MM.1S (cell line): ENCODE measurements around the gene RASGEF1B.

Source experiments
- DNase-seq: peaks from one replicate; pipeline ENCODE4 v3.0.0-alpha.2; 2015
- H2AFZ ChIP-seq: fragments of 300-600 bp; sonication (generic); 2 replicates; pipeline ENCODE4 v1.6.0; 2016; ENCODE audit warnings: antibody characterized with exemption, low read length
- H3F3A ChIP-seq: fragments of 300-600 bp; sonication (generic); 2 replicates; pipeline ENCODE4 v1.6.1; 2016; ENCODE audit warnings: mild to moderate bottlenecking, antibody characterized with exemption, low read length, moderate library complexity, mixed read lengths; ENCODE audit not compliant: insufficient read depth
- H3K27ac ChIP-seq: fragments of 300-600 bp; sonication (generic); 2 replicates; pipeline ENCODE4 v1.5.1; 2016; ENCODE audit warnings: mild to moderate bottlenecking, low read length
- H3K27me3 ChIP-seq: fragments of 300-600 bp; sonication (generic); replicated peaks from 2 replicates; pipeline ENCODE4 v1.6.0; 2016; ENCODE audit warnings: low read length; ENCODE audit not compliant: insufficient read depth
- H3K36me3 ChIP-seq: fragments of 300-600 bp; sonication (generic); replicated peaks from 2 replicates; pipeline ENCODE4 v1.6.1; 2016; ENCODE audit warnings: mild to moderate bottlenecking, low read length, mixed read lengths; ENCODE audit not compliant: insufficient read depth
- H3K4me1 ChIP-seq: fragments of 300-600 bp; sonication (generic); 2 replicates; pipeline ENCODE4 v1.6.1; 2016; ENCODE audit warnings: low read length, mixed read lengths
- H3K4me2 ChIP-seq: fragments of 300-600 bp; sonication (generic); 2 replicates; pipeline ENCODE4 v1.6.0; 2016; ENCODE audit warnings: low read depth, low read length
- H3K4me3 ChIP-seq: fragments of 300-600 bp; sonication (generic); 2 replicates; pipeline ENCODE4 v1.5.1; 2016; ENCODE audit warnings: low read length, mixed read lengths
- H3K79me2 ChIP-seq: fragments of 300-600 bp; sonication (generic); 2 replicates; pipeline ENCODE4 v1.6.1; 2016; ENCODE audit warnings: mixed run types, low read length, mixed read lengths
- H3K9ac ChIP-seq: fragments of 300-600 bp; sonication (generic); 2 replicates; pipeline ENCODE4 v1.6.1; 2016; ENCODE audit warnings: low read length, mixed read lengths
- H3K9me2 ChIP-seq: fragments of 300-600 bp; sonication (generic); replicated peaks from 2 replicates; pipeline ENCODE4 v1.6.1; 2016; ENCODE audit warnings: mild to moderate bottlenecking, low read length, mixed read lengths; ENCODE audit not compliant: insufficient read depth
- H3K9me3 ChIP-seq: fragments of 300-600 bp; sonication (generic); replicated peaks from 2 replicates; pipeline ENCODE4 v1.6.1; 2016; ENCODE audit warnings: mild to moderate bottlenecking, low read length, mixed read lengths; ENCODE audit not compliant: insufficient read depth
- H4K20me1 ChIP-seq: fragments of 300-600 bp; sonication (generic); 2 replicates; pipeline ENCODE4 v1.6.1; 2016; ENCODE audit warnings: mild to moderate bottlenecking, low read length, moderate library complexity, mixed read lengths; ENCODE audit not compliant: insufficient read depth
- EZH2 ChIP-seq: fragments of 300-600 bp; sonication (generic); optimal IDR thresholded peaks from 2 replicates; pipeline ENCODE3; 2017; ENCODE audit warnings: low read depth, mild to moderate bottlenecking, antibody characterized with exemption, low read length, mixed read lengths
- EZH2phosphoT487 ChIP-seq: fragments of 300-600 bp; sonication (generic); IDR thresholded peaks from 2 replicates; pipeline ENCODE4 v1.6.1; 2018; ENCODE audit warnings: antibody characterized with exemption, low read length
- TF ChIP-seq, protein P1 (sequence below): fragments of 300-600 bp; sonication (generic); IDR thresholded peaks from 2 replicates; pipeline ENCODE4 v1.5.1; 2016; ENCODE audit warnings: antibody characterized with exemption, low read length, mixed read lengths

The RASGEF1B gene

DNA sequence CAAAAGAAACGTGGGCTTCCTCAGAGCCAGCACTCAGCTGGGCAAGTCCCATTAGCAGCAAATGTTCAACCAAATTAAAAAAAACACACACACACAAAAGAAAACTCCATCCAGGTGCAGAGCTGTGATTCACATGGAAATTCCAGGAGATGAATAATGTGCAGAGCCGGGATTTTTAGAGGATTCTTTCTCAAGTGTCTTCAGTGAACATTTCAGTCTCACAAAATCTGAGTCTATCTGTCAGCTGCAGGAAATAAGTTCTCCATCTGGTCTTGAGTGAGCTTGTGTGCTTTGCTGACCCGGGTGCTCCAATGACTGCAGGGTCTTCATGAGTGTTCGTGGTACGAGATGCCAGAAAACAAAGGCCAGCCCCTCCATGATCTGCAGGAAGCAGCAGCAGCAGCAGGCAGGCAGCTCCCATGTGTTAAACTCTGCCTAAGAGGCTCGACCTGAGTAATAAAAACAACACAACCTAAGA is 44.3 kb downstream of the RASGEF1B start:
- Histone ChIP-seq H3K79me2 (no peaks in the 10 kb centered on the region), H3K9me2 (no peaks in the 10 kb centered on the region), H3K4me2 (no peak overlapping the region), H4K20me1 (no peaks in the 10 kb centered on the region), H3K4me1 (no peaks in the 10 kb centered on the region), H3F3A (no peaks in the 10 kb centered on the region), H3K36me3 (peaks cover 16% of the 10 kb centered on the region), H2AFZ (no peak overlapping the region), H3K9ac (no peak overlapping the region), H3K27ac (no peak overlapping the region), H3K9me3 (no peaks in the 10 kb centered on the region), H3K4me3 (no peak overlapping the region), H3K27me3 (no peaks in the 10 kb centered on the region)
- no peak for DNase-seq
- TF ChIP-seq, protein P1, sequence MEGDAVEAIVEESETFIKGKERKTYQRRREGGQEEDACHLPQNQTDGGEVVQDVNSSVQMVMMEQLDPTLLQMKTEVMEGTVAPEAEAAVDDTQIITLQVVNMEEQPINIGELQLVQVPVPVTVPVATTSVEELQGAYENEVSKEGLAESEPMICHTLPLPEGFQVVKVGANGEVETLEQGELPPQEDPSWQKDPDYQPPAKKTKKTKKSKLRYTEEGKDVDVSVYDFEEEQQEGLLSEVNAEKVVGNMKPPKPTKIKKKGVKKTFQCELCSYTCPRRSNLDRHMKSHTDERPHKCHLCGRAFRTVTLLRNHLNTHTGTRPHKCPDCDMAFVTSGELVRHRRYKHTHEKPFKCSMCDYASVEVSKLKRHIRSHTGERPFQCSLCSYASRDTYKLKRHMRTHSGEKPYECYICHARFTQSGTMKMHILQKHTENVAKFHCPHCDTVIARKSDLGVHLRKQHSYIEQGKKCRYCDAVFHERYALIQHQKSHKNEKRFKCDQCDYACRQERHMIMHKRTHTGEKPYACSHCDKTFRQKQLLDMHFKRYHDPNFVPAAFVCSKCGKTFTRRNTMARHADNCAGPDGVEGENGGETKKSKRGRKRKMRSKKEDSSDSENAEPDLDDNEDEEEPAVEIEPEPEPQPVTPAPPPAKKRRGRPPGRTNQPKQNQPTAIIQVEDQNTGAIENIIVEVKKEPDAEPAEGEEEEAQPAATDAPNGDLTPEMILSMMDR, result no peak
- TF ChIP-seq EZH2phosphoT487 (no peak), EZH2 (no peak)

DNA sequence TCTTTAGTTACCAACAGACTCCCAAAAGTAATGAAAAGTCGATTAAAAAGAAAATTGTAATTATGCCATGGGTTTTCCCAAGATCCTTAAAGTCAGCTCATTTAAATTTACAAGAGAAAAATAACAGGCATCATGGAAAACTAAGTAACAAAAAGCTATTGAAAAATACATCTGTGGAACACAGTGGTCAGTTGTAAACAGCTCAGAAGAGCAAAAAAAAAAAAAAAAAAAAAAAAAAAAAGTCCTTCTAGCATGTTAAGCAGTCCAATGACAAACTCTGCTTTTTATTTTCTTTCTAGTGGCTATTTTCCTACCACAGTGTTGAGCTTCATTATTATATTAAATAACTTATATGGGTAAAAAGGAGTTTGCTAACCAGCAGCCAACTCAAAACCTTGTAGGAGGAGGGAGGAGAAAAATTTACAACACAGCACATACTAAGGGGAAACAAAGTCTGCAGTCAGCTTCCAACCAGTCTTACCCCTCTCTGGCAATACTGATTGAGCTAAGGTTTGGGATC is 44.9 kb downstream of the RASGEF1B start:
- Histone ChIP-seq H3K27me3 (no peaks in the 10 kb centered on the region), H3F3A (no peaks in the 10 kb centered on the region), H3K4me3 (no peak overlapping the region), H4K20me1 (no peaks in the 10 kb centered on the region), H3K9me2 (no peaks in the 10 kb centered on the region), H2AFZ (no peak overlapping the region), H3K27ac (no peak overlapping the region), H3K9me3 (no peaks in the 10 kb centered on the region), H3K4me2 (no peak overlapping the region), H3K9ac (no peak overlapping the region), H3K36me3 (peaks cover 16% of the 10 kb centered on the region), H3K79me2 (no peaks in the 10 kb centered on the region), H3K4me1 (no peaks in the 10 kb centered on the region)
- no peak for DNase-seq
- TF ChIP-seq, protein P1, result no peak
- TF ChIP-seq EZH2 (no peak), EZH2phosphoT487 (no peak)

DNA sequence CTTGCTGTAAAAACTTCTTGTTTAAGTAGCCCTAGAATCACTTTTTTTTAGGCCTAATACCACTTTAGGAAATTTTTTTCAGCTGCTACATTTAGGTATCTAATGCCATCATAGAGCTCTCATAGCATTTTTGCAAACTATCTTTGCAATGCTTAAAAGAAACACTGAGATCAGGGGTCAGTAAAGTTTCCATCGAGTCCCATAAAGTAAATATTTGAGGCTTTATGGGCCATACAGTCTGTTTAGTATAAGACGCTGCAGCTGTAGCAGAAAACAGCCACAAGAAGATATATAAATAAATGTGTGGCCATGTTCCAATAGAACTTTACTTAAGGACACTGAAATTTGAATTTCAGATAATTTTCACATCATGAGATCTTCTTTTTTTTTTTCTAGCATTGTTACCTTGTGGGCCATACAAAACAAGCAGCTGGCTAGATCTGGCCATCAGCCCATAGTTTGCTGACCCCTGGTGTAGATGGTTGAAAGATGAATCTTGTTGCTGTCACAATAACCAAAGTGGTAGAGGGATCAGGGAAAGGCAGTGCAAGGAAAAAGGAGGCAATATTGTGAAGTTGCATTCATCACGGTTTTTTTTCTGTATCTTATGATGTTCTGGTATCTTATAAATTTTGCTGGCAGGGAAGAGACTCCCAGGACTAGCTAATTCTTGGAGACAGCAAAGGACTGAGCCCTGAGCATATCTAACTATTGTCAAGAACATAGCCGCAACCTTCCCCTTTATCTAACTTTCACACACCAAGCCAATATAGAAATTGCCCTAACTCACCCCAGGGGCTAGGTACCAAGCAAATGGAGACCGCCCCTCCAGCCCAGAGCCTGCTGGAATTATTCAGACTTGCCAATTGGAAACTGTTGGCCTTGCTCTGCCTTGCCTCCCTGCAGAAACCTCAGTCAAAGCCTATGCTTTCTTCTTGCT is 46.6 kb downstream of the RASGEF1B start:
- no peaks in the 10 kb centered on the region for H3F3A ChIP-seq
- no peak overlapping the region for H3K27ac ChIP-seq
- H3K9me2 ChIP-seq, result no peaks in the 10 kb centered on the region
- no peak overlapping the region for H2AFZ ChIP-seq
- peaks cover 14% of the 10 kb centered on the region for H3K36me3 ChIP-seq
- no peak overlapping the region for H3K4me3 ChIP-seq
- no peaks in the 10 kb centered on the region for H3K27me3 ChIP-seq
- H3K79me2 ChIP-seq, result no peaks in the 10 kb centered on the region
- H3K4me2 ChIP-seq, result no peak overlapping the region
- no peaks in the 10 kb centered on the region for H3K4me1 ChIP-seq
- TF ChIP-seq, protein P1, result no peak
- no peak for TF ChIP-seq EZH2phosphoT487
- no peak for TF ChIP-seq EZH2
- no peaks in the 10 kb centered on the region for H4K20me1 ChIP-seq
- DNase-seq, result no peak
- H3K9me3 ChIP-seq, result no peaks in the 10 kb centered on the region
- no peak overlapping the region for H3K9ac ChIP-seq
